Hepatocyte (in vitro differentiated cells): ENCODE measurements around the gene MAPK8IP3. TPM values are rescaled to one million over a fixed set of nuclear protein-coding genes. Genes with fewer than 3 reads are reported as not detected.

Experiments used
- DNase-seq: peaks from one replicate; pipeline ENCODE4 v3.0.0-alpha.2; 2016; ENCODE audit warnings: low spot score
- H2AFZ ChIP-seq: fragments of 200-600 bp; sonication (generic); 2 replicates; pipeline ENCODE4 v1.6.0; 2016; ENCODE audit warnings: antibody characterized with exemption, mild to moderate bottlenecking
- H3K27ac ChIP-seq: fragments of 200-600 bp; sonication (generic); 2 replicates; pipeline ENCODE4 v1.5.1; 2016; ENCODE audit warnings: mild to moderate bottlenecking
- H3K27me3 ChIP-seq: fragments of 200-600 bp; sonication (generic); 2 replicates; pipeline ENCODE4 v1.6.1; 2016
- H3K36me3 ChIP-seq: fragments of 200-600 bp; sonication (generic); replicated peaks from 2 replicates; pipeline ENCODE4 v1.5.1; 2016; ENCODE audit warnings: low read depth; ENCODE audit not compliant: insufficient read depth
- H3K4me1 ChIP-seq: fragments of 200-600 bp; sonication (generic); 2 replicates; pipeline ENCODE4 v1.5.1; 2016; ENCODE audit warnings: mild to moderate bottlenecking, moderate library complexity; ENCODE audit not compliant: insufficient read depth
- H3K4me2 ChIP-seq: fragments of 200-600 bp; sonication (generic); 2 replicates; pipeline ENCODE4 v1.6.0; 2016
- H3K4me3 ChIP-seq: fragments of 200-600 bp; sonication (generic); 2 replicates; pipeline ENCODE4 v1.5.1; 2016; ENCODE audit warnings: mild to moderate bottlenecking
- H3K79me2 ChIP-seq: fragments of 200-600 bp; sonication (generic); 2 replicates; pipeline ENCODE4 v1.6.0; 2017; ENCODE audit warnings: mild to moderate bottlenecking
- H3K9me2 ChIP-seq: fragments of 200-600 bp; sonication (generic); replicated peaks from 2 replicates; pipeline ENCODE4 v1.6.0; 2017; ENCODE audit warnings: mild to moderate bottlenecking; ENCODE audit not compliant: insufficient read depth
- H3K9me3 ChIP-seq: fragments of 200-600 bp; sonication (generic); 2 replicates; pipeline ENCODE4 v1.5.1; 2016; ENCODE audit warnings: low read depth, mild to moderate bottlenecking
- H4K20me1 ChIP-seq: fragments of 200-600 bp; sonication (generic); 2 replicates; pipeline ENCODE4 v1.6.0; 2016; ENCODE audit warnings: mild to moderate bottlenecking; ENCODE audit not compliant: insufficient read depth, poor library complexity, severe bottlenecking
- CTCF ChIP-seq: fragments of 200-600 bp; sonication (generic); IDR thresholded peaks from 2 replicates; pipeline ENCODE4 v1.5.1; 2016; ENCODE audit warnings: antibody characterized with exemption, mild to moderate bottlenecking; ENCODE audit not compliant: poor library complexity
- EZH2 ChIP-seq: fragments of 200-600 bp; sonication (generic); IDR thresholded peaks from 2 replicates; pipeline ENCODE4 v1.6.1; 2016; ENCODE audit warnings: antibody characterized with exemption, mild to moderate bottlenecking, borderline replicate concordance
- EZH2phosphoT487 ChIP-seq: fragments of 200-600 bp; sonication (generic); IDR thresholded peaks from one replicate; pipeline ENCODE4 v1.6.1; 2018; ENCODE audit warnings: antibody characterized with exemption, mild to moderate bottlenecking, low read depth, moderate library complexity; ENCODE audit not compliant: unreplicated experiment, severe bottlenecking
- WGBS: methylation state at CpG from one replicate; pipeline ENCODE4 v1.1.6; 2016; ENCODE audit warnings: low lambda C conversion rate; ENCODE audit errors: missing lambda C conversion rate; 5-methylcytosine and 5-hydroxymethylcytosine counted together
- polyA plus RNA-seq: library from polyadenylated mRNA; unstranded; fragments of >200 nt; fragmentation: Nextera tagmentation; extraction: Ambion mirVana; gene quantifications from 2 replicates; pipeline ENCODE4 v1.2.1, GENCODE V29; 2016
- total RNA-seq: library from RNA; depleted of rRNA; stranded (reverse); fragments of >200 nt; gene quantifications from 2 replicates; pipeline ENCODE4 v1.2.3, GENCODE V29; 2014

MAPK8IP3 gene
- total and polyA plus RNA-seq, 2 experiments from 2014 or later, result 42.3 to 44.9 TPM

- H3K4me1 ChIP-seq, result peaks cover 3% of the 10 kb centered on the region
- H3K4me3 ChIP-seq, result no peak overlapping the region
- H3K27ac ChIP-seq, result no peak overlapping the region
- no peaks in the 10 kb centered on the region for H3K27me3 ChIP-seq
- no peak overlapping the region for H2AFZ ChIP-seq
- H3K79me2 ChIP-seq, result peaks cover 36% of the 10 kb centered on the region
- WGBS, result 96% methylated on average over 30 of the region's 38 CpGs
- no peak for DNase-seq
- no peak for TF ChIP-seq CTCF
- no peak for TF ChIP-seq EZH2phosphoT487
- TF ChIP-seq EZH2, result no peak
- H3K9me2 ChIP-seq, result no peaks in the 10 kb centered on the region
- H3K4me2 ChIP-seq, result no peak overlapping the region
- H4K20me1 ChIP-seq, result peaks cover 5% of the 10 kb centered on the region
- no peaks in the 10 kb centered on the region for H3K9me3 ChIP-seq
- no peaks in the 10 kb centered on the region for H3K36me3 ChIP-seq
Measured at GRCh38 chr16:1788095-1788707, 82.2 kb downstream of the MAPK8IP3 start.

- H2AFZ ChIP-seq, result no peak overlapping the region
- peak; percentile 4 for DNase-seq
- no peak for TF ChIP-seq EZH2phosphoT487
- TF ChIP-seq EZH2, result no peak
- TF ChIP-seq CTCF, result no peak
- WGBS, result 84% methylated on average over 18 of the region's 19 CpGs
- H3K9me3 ChIP-seq, result no peaks in the 10 kb centered on the region
- H3K4me2 ChIP-seq, result no peak overlapping the region
- peaks cover 5% of the 10 kb centered on the region for H4K20me1 ChIP-seq
- no peak overlapping the region for H3K27ac ChIP-seq
- no peaks in the 10 kb centered on the region for H3K36me3 ChIP-seq
- no peaks in the 10 kb centered on the region for H3K27me3 ChIP-seq
- H3K79me2 ChIP-seq, result peaks cover 33% of the 10 kb centered on the region
- H3K4me1 ChIP-seq, result peaks cover 4% of the 10 kb centered on the region
- H3K9me2 ChIP-seq, result no peaks in the 10 kb centered on the region
- no peak overlapping the region for H3K4me3 ChIP-seq
Measured at GRCh38 chr16:1788708-1789100, 82.7 kb downstream of the MAPK8IP3 start.

- peak; percentile 3 for DNase-seq
- H3K27me3 ChIP-seq, result no peaks in the 10 kb centered on the region
- no peaks in the 10 kb centered on the region for H3K36me3 ChIP-seq
- H3K9me2 ChIP-seq, result no peaks in the 10 kb centered on the region
- WGBS, result 92% methylated on average over 16 of the region's 25 CpGs
- H4K20me1 ChIP-seq, result peaks cover 5% of the 10 kb centered on the region
- H3K9me3 ChIP-seq, result no peaks in the 10 kb centered on the region
- H2AFZ ChIP-seq, result no peak overlapping the region
- TF ChIP-seq CTCF (no peak), EZH2 (no peak), EZH2phosphoT487 (no peak)
- no peak overlapping the region for H3K4me2 ChIP-seq
- H3K79me2 ChIP-seq, result peaks cover 24% of the 10 kb centered on the region
- H3K4me1 ChIP-seq, result peaks cover 7% of the 10 kb centered on the region
- H3K4me3 ChIP-seq, result no peak overlapping the region
- no peak overlapping the region for H3K27ac ChIP-seq
Measured at GRCh38 chr16:1789643-1790045, 83.6 kb downstream of the MAPK8IP3 start.

- 95% methylated on average over 15 of the region's 15 CpGs for WGBS
- H2AFZ ChIP-seq, result no peak overlapping the region
- no peak for DNase-seq
Measured at GRCh38 chr16:1790261-1790610, 84.2 kb downstream of the MAPK8IP3 start.

More at GRCh38 chr16:1790261-1790610, 84.2 kb downstream of the MAPK8IP3 start:
- Histone ChIP-seq H3K9me2 (no peaks in the 10 kb centered on the region), H4K20me1 (peaks cover 5% of the 10 kb centered on the region), H3K27me3 (no peaks in the 10 kb centered on the region), H3K36me3 (no peaks in the 10 kb centered on the region), H3K79me2 (peaks cover 18% of the 10 kb centered on the region), H3K4me3 (no peak overlapping the region), H3K4me2 (no peak overlapping the region), H3K27ac (no peak overlapping the region), H3K4me1 (peaks cover 13% of the 10 kb centered on the region), H3K9me3 (no peaks in the 10 kb centered on the region)
- TF ChIP-seq EZH2phosphoT487, result no peak
- no peak for TF ChIP-seq CTCF
- TF ChIP-seq EZH2, result no peak
